A673 (cell line): Measurements from ENCODE around the gene ZNF431. TPM values are rescaled to one million over a fixed set of nuclear protein-coding genes. Genes with fewer than 3 reads are reported as not detected.

Experiments
- BruUV-seq: library from RNA; stranded (reverse); fragments of 400-500 nt; replicated peaks from 2 replicates; lab custom pipeline; 2021; lab: Mats Ljungman, UMichigan
- CTCF ChIA-PET: fragments of 300-600 bp; sonication (Branson Sonifier 250); formaldehyde crosslinking; loops from one replicate; lab custom pipeline; 2022; ENCODE audit warnings: antibody characterized with exemption; lab: Charles Lee
- POLR2A ChIA-PET: fragments of 300-600 bp; sonication (Branson Sonifier 250); formaldehyde crosslinking; loops from one replicate; lab custom pipeline; 2022; ENCODE audit warnings: antibody characterized with exemption; ENCODE audit not compliant: low non-redundant PET; lab: Charles Lee
- DNase-seq: peaks from one replicate; pipeline ENCODE4 v3.0.0-alpha.2; 2015; ENCODE audit warnings: low spot score
- H3K27ac ChIP-seq: fragments of 200-600 bp; sonication (generic); 2 replicates; pipeline ENCODE4 v1.5.1; 2016; ENCODE audit warnings: mixed run types, low read depth, mild to moderate bottlenecking, mixed read lengths, antibody characterized with exemption, low read length; ENCODE audit not compliant: poor library complexity, severe bottlenecking
- H3K27me3 ChIP-seq: fragments of 200-600 bp; sonication (generic); replicated peaks from 2 replicates; pipeline ENCODE4 v1.6.1; 2017; ENCODE audit warnings: mixed run types, low read depth, mild to moderate bottlenecking, mixed read lengths, antibody characterized with exemption, low read length; ENCODE audit not compliant: insufficient read depth, poor library complexity
- H3K36me3 ChIP-seq: fragments of 200-600 bp; sonication (generic); 2 replicates; pipeline ENCODE4 v1.6.1; 2016; ENCODE audit warnings: mixed run types, mild to moderate bottlenecking, mixed read lengths, antibody characterized with exemption, low read length; ENCODE audit not compliant: insufficient read depth, poor library complexity, severe bottlenecking
- H3K4me1 ChIP-seq: fragments of 200-600 bp; sonication (generic); 2 replicates; pipeline ENCODE4 v1.6.1; 2017; ENCODE audit warnings: mixed run types, mild to moderate bottlenecking, mixed read lengths, antibody characterized with exemption, low read length; ENCODE audit not compliant: insufficient read depth, poor library complexity, severe bottlenecking
- H3K4me3 ChIP-seq: fragments of 200-600 bp; sonication (generic); 2 replicates; pipeline ENCODE4 v1.5.1; 2016; ENCODE audit warnings: low read depth, mixed run types, mild to moderate bottlenecking, mixed read lengths, low read length; ENCODE audit not compliant: poor library complexity, severe bottlenecking
- H3K9me3 ChIP-seq: fragments of 200-600 bp; sonication (generic); 2 replicates; pipeline ENCODE4 v1.6.1; 2016; ENCODE audit warnings: mixed run types, low read depth, mild to moderate bottlenecking, mixed read lengths, antibody characterized with exemption, low read length; ENCODE audit not compliant: poor library complexity, severe bottlenecking
- EZH2 ChIP-seq: fragments of 200-600 bp; sonication (generic); IDR thresholded peaks from 2 replicates; pipeline ENCODE4 v1.6.1; 2017; ENCODE audit warnings: borderline replicate concordance, low read depth, mild to moderate bottlenecking, mixed read lengths, antibody characterized with exemption, low read length; ENCODE audit not compliant: poor library complexity, severe bottlenecking
- intact Hi-C: fragments of 100-400 bp; cut with micrococcal nuclease; formaldehyde crosslinking; loops from one replicate; pipeline ENCODE4 v1.10.0; 2022; ENCODE audit not compliant: unreplicated experiment
- total RNA-seq: library from RNA; stranded (reverse); gene quantifications from 2 replicates; pipeline ENCODE4 v1.2.3, GENCODE V29; 2021
- TF ChIP-seq, protein P1 (sequence below): fragments of 300-800, 200-600 bp; sonication (generic); conservative IDR thresholded peaks from 2 replicates; pipeline ENCODE4 v1.5.1; 2017; ENCODE audit warnings: low read depth, mild to moderate bottlenecking, antibody characterized with exemption, low read length, moderate library complexity, mixed read lengths

ZNF431 gene
- total RNA-seq, 1 experiment from 2014 or later: 16.6 TPM

DNA sequence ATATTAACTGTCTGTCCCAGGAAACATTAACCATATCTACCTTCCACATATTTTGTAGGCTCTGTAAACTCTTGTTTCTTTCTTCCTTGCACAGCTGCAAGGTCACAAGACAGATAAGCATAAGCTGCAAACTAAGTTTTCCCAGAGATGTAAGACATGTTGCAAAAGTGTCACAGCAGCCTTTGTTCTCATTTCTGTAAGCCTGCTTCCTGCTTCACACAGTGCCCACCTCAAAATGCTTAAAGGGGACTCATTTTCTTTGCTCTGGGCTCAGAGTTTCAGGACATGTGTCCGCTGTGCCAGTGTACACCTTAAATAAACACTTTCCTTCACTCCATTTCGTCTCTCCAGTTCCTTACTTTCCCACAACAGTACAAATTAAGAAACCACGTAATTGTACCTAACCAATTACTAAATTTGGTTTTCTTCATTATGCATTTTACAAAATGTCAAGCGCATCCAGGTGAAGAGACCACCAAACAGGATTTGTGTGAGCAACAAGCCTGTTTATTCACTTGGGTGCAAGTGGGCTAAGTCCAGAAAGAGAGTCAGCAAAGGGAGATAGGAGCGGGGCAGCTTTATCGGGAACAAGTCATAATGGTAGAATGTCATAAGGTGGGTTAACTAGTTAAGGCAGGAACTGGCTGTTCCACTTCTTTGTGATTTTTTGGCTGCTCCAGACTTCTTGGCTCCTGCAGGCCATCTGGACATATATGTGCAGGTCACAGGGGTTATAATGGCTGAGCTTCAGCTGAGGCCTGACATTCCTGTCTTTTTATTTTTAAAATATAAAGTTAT, 12.7 kb upstream of the ZNF431 start:
- Histone ChIP-seq H3K4me3 (no peak overlapping the region), H3K9me3 (peaks cover 4% of the 10 kb centered on the region), H3K4me1 (no peaks in the 10 kb centered on the region), H3K27ac (no peak overlapping the region), H3K27me3 (no peaks in the 10 kb centered on the region), H3K36me3 (no peaks in the 10 kb centered on the region)
- DNase-seq: no peak
- BruUV-seq: no TSS peak
- no peak for TF ChIP-seq EZH2
- TF ChIP-seq, protein P1, sequence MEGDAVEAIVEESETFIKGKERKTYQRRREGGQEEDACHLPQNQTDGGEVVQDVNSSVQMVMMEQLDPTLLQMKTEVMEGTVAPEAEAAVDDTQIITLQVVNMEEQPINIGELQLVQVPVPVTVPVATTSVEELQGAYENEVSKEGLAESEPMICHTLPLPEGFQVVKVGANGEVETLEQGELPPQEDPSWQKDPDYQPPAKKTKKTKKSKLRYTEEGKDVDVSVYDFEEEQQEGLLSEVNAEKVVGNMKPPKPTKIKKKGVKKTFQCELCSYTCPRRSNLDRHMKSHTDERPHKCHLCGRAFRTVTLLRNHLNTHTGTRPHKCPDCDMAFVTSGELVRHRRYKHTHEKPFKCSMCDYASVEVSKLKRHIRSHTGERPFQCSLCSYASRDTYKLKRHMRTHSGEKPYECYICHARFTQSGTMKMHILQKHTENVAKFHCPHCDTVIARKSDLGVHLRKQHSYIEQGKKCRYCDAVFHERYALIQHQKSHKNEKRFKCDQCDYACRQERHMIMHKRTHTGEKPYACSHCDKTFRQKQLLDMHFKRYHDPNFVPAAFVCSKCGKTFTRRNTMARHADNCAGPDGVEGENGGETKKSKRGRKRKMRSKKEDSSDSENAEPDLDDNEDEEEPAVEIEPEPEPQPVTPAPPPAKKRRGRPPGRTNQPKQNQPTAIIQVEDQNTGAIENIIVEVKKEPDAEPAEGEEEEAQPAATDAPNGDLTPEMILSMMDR: no peak
- intact Hi-C loops: no loop called here
- ChIA-PET POLR2A (interaction anchor here (0.6 kb wide), 1 partner anchor 12 kb away, joined by 3 read pairs; no protein-coding TSS in a partner anchor), CTCF (no interaction called here)

DNA sequence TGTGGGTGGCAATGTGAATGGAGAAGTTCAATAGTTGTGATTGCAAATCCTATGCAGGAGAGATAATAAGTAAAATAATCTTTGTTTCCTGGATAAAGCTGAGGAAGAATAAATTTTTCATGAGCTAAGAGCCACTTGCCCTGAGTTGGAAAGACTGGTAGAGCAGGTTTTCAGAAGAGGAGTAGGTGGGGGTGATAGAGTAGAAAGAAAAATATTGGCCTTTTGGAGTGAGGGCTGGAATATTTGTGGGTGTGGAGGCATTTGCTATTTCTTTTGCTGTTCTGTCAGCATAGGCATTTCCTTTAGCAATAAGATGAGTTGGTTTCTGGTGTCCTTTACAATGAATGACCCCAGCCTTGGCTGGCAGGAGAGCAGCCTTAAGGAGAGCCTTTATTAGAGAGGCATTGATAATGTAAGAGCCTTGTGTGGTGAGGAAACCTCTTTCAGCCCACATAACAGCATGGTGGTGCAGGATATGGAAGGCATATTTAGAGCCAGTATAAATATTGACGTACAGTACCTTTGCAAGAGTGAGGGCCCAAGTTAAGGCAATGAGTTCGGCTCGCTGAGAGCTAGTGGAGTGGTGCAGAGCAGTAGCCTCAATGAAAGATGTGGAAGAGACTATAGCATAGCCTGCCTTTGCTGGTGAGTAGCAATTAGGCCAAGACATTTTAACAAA, 11.6 kb upstream of the ZNF431 start:
- Histone ChIP-seq H3K27ac (no peak overlapping the region), H3K4me3 (no peak overlapping the region)
- POLR2A ChIA-PET: no interaction called here

DNA sequence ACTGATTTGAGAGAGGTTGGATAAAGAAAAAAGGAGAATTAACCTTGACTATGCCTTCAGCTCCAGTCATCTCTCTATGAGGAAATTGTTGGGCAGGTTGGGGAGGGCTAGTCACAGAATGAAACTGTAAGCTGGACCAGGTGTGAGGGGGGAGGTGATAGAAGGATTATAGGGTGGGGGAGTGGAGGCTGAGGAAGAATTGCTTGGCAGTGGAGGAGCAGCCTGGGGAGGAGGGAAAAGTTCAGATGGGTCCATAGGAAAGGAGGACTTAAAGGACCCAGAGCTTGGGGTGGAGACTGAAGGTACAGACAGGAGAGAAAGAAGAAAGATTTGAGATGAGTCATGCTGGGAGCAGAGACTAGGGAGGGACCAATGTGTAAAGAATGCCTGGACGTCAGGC, 8.2 kb upstream of the ZNF431 start:
- POLR2A ChIA-PET: no interaction called here
- Histone ChIP-seq H3K27me3 (no peaks in the 10 kb centered on the region), H3K36me3 (no peaks in the 10 kb centered on the region), H3K4me1 (no peaks in the 10 kb centered on the region), H3K4me3 (no peak overlapping the region), H3K27ac (no peak overlapping the region), H3K9me3 (no peaks in the 10 kb centered on the region)
- no peak for DNase-seq
- CTCF ChIA-PET: no interaction called here
- TF ChIP-seq, protein P1: no peak
- TF ChIP-seq EZH2: no peak
- intact Hi-C loops: no loop called here
- BruUV-seq: no TSS peak

More for the DNA sequence above, 11.6 kb upstream of the ZNF431 start:
- H3K27me3 ChIP-seq: no peaks in the 10 kb centered on the region
- H3K4me1 ChIP-seq: no peaks in the 10 kb centered on the region
- CTCF ChIA-PET: no interaction called here
- peaks cover 4% of the 10 kb centered on the region for H3K9me3 ChIP-seq
- intact Hi-C loops: no loop called here
- no peak for DNase-seq
- no peaks in the 10 kb centered on the region for H3K36me3 ChIP-seq
- TF ChIP-seq, protein P1: no peak
- no peak for TF ChIP-seq EZH2
- BruUV-seq: no TSS peak
